NCI-H1694 (cell line): ENCODE measurements around the gene RFT1.

Source experiments
- DNase-seq: peaks from one replicate; lab custom pipeline; 2025; lab: John Stamatoyannopoulos, UW

The RFT1 gene

DNA sequence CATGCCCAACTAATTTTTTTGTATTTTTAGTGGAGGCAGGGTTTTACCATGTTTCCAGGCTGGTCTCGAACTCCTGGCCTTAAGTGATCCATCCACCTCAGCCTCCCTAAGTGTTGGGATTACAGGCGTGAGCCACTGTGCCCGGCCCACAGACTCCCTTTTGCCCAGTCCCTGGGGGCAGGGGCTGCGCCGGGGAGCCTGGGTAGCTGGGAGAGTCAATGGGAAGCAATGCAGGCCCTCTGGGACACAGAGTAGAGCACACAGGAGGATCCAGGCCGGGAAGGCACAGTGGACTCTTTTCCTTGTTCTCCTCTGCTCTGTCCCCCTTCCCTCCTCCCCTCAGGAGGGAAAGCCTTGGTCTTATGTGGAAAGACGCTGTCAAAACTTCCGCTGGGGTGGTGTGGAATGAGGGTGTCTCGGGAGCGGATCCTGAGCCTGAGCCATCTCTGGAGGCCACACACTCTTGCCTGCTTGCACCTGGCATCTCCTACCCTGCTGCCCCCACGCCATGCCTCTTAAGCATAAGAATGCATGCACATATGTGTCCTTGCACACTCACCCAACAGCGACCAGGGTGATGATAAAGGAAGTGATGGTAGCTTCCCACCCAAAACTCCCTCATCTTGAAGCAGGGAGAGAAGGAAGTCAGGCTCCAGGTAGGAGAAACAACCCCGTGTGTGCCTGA is 18.9 kb upstream of the RFT1 start:
- DNase-seq = no peak

DNA sequence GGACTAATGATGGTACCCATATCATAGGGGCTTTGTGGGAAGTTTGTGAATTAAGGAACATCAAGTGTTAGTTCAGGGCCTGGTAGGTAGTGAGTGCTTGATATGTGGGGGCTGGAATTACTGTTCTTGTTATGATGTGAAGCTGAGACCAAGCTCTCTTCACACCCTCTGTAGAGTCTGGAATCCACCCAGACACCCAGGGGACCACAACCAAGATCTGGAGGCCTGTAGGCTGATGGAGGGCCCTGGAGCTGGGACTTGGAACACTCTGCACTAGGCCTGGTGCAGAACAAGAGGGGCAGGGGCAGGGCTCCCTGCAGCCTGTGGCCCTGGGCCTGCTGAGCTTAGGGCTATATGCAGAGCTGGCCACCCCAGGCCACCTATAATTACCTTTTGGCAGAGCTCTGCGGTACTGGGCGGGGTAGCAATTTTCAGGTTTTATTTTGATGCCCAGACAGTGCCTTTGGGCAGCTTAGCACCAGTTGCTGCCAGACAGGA is 17.7 kb upstream of the RFT1 start:
- DNase-seq = no peak

GRCh38 chr3:53147151-53147902 is 17.1 kb upstream of the RFT1 start:
- DNase-seq = no peak

GRCh38 chr3:53146319-53146891 is 16.2 kb upstream of the RFT1 start:
- DNase-seq = no peak

DNA sequence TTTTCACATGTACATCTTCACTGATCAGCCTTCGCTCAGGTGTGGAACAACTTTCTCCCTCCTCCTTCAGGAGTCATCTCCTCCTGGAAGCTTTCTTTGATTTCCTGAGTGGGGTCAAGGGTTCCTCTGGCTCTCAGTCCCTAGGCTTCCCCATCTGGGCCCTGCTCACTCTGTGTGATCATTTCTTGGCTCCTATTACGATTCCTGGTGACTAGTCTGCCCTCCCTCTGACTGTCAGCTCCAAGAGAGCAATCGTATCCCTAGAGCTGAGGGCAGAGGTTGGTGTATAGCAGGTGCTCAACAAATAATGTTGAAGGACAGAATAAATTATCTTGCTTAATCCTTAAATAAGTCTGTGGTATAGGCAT is 15.5 kb upstream of the RFT1 start:
- no peak for DNase-seq

DNA sequence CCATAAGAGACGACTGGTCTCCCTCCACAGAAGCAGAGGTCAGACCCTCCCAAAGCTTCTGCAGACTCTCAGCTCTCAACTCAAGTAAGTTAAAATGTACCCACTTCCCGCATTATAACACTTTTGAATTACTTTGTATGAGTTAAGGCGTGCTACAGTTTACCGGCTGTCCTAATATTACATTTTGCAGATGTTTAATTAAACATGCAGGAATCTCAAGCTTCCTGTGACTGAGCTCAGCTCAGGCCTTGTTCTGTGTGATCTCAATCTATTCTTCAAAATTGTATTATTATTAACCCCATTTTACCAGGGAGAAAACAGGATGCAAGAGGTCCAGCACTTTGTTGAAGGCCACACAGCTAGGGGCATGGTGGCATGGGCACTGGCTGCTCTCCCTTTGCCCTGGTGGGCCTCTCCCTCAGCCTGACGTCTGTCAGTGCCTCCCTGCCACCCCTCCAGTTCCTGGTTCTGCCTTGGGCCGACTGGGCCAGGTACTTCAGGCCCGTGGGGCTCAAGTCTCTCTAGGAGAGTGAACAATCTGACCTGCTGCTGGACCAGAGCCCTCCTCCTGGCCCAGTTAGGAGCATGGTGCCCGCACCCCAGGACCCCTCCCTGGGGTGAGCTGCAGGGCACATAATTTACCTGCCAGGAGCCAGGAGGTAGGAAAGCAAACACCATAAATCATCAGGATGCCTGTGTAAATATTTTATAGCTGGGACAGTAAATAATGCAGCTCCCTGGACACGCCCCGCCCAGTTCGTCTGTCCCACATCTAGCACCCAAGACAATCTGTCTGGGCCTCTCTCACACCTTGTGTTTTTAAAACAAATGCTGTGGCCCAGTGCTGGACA is 14.9 kb upstream of the RFT1 start:
- DNase-seq = no peak

GRCh38 chr3:53144446-53144845 is 14.2 kb upstream of the RFT1 start:
- DNase-seq = no peak

GRCh38 chr3:53142986-53143385 is 12.8 kb upstream of the RFT1 start:
- no peak for DNase-seq

DNA sequence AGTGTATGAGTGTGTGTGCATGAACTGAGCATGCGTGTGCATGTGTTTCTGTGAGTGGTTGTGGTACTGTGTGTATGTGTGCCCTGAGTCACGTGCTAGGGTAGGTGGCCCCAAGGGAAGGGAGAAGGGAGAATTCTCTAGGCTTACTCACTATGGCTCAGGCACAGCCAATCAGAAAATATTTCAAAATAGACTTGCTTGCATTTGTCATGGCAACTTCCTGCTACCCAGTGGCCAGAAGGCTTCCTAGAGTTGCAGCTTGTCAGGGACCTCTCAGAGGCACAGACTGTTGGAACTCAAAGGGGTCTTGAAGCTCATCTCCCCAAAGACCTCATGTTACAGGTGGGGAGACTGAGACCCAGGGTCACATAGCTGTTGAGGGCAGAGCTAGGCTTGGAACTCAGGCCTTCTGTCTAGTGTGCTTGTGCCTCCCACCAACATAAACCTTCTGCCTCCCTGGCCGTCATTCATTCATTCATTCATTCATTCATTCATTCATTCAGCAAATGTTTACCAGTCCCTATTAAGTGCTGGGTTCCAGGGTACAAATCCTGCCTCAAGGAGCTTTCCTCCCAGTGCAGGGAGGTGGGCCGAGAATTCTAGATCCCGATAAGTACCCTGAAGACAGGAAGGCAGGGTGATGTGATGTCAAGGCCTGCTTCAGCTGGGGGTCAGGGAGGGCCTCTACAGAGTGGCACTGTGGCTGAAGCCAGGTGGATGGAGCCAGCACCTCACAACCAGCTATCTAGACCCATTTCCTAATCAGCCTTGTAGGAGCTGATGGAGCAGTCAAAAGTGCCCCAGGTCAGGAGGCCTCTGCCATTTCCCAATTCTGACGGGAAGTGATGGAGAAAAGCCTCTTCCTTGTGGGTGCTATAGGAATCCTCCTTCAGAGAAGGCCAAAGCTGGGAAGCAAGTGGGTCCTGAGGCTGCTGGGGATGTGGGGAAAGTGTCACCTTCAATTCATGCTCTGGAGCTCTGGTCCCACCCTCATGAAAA is 10.9 kb upstream of the RFT1 start:
- no peak for DNase-seq

- DNase-seq = no peak
Measured at GRCh38 chr3:53139906-53140846, 9.9 kb upstream of the RFT1 start.

- DNase-seq = no peak
Measured at GRCh38 chr3:53137835-53138446, 7.7 kb upstream of the RFT1 start.

GRCh38 chr3:53137221-53137620 is 7.0 kb upstream of the RFT1 start:
- DNase-seq = no peak

GRCh38 chr3:53134631-53135232 is 4.5 kb upstream of the RFT1 start:
- no peak for DNase-seq

- DNase-seq = no peak
Measured at GRCh38 chr3:53132347-53132746, 2.1 kb upstream of the RFT1 start.

- DNase-seq = no peak
Measured at GRCh38 chr3:53131096-53131495, 861 bp upstream of the RFT1 start.

DNA sequence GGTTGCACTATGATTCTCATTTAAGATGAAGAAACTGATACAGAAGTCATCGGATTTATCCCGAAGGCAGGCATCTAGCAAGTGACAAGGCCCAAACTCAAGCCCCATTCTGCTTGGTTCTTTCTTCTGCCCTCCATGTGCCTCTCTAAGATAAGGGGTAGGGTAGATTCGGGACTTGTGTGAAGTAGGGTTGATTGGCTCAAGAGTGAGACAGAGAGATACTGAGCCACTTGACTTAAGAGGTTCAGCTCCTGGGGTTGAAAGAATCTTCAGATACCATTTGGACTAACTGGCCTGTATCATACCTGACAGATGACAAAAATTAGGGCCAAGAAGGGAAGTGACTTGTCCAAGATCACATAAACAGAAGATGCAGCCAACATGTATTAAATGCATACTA is 891 bp downstream of the RFT1 start:
- DNase-seq = no peak

DNA sequence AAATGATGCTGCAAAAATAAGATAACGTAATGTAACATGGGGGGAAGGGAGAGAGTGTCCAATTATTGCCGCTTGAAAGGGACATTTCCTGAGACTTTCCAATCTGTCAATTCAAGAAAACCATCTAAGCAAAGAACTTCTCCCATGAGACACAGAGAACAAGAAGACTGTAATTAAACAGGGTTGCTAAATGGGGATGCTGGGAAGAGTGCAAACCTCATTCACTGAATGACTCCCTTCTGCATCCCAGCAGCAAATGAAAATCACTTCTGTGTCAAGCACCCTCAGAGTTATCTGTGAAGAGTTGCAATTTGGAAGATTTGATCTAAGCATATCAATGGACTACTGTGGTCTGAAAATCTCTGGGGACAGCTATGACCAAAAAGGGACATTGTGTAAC is 3.6 kb downstream of the RFT1 start:
- no peak for DNase-seq

GRCh38 chr3:53123953-53124352 is 6.3 kb downstream of the RFT1 start:
- DNase-seq = no peak

- DNase-seq = no peak
Measured at GRCh38 chr3:53123510-53123909, 6.7 kb downstream of the RFT1 start.
